ENCODE data around the gene COL9A1. TPM values are rescaled to one million over a fixed set of nuclear protein-coding genes. Genes with fewer than 3 reads are reported as not detected.

Gene COL9A1
- total and polyA plus RNA-seq, 4 donors = 8.1 to 37.1 (median 34.4) TPM

DNA sequence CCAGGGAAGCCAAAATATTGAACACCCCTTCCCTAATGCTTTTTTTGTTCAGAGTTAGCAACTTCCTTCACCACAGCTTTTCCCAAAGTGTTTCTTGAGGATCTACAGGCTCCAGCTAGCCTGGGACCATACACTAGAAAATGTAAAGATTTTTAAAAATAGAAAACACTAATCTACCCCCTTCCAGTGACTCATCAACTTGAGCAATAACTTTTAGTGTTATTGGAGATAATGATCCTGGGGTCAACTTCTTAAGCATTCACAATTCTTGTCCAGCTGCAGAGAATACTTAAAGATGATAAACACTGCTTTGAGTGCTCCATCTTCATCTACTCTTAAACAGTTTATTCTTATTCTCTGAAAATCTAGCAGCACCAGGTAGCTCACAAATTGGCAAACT is 131.6 kb downstream of the COL9A1 start:
- no peaks in the 10 kb centered on the region for H3K27me3 ChIP-seq (ENCODE audit: control insufficient read depth, insufficient read depth, low read length)
- H3K36me3 ChIP-seq (ENCODE audit: control insufficient read depth, insufficient read depth, low read length) = no peaks in the 10 kb centered on the region
- no peaks in the 10 kb centered on the region for H3K9me3 ChIP-seq (ENCODE audit: control insufficient read depth, insufficient read depth, low read length)
- no peak for DNase-seq (ENCODE audit: low read depth in 4 of 6, low spot score in 6 of 6)
- no peak overlapping the region for H3K27ac ChIP-seq (ENCODE audit: low read depth, low read length)
- no peak overlapping the region for H3K4me3 ChIP-seq (ENCODE audit: low read depth, low read length)
- no peaks in the 10 kb centered on the region for H3K4me1 ChIP-seq (ENCODE audit: control insufficient read depth, insufficient read depth, low read length)

DNA sequence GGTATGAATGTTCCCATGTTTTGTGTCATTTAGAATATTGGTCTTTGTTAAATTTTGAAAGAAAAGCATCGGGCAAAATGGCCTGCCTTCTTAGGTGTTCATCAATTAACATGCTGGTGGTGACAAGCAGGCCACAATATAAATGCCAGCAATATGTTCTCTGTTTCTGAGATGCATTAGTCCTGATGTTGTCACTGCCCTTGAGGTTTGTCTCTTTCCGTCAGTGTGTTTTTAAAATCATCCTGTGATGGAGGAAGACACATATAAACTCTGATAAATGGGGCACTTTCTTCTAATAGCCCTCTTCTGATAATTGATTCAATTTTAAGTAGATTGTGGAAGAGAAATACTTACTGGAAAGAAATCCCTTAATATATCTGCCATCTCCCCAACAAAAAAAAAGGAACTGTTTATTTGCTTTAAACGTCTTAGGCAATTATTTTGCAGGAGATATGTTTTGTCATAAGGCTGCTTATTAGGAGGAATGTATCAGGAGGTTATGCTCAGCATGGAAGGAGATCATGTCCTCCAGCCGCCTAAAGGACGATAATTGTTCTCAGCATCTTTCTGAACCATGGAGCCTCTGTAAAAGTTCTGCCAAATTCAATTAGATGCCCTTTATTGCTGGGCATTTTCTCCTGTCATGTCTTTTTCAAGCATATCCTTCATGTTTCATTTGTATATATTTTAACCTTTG is 134.1 kb downstream of the COL9A1 start:
- no peaks in the 10 kb centered on the region for H3K27me3 ChIP-seq (ENCODE audit: control insufficient read depth, insufficient read depth, low read length)
- H3K36me3 ChIP-seq (ENCODE audit: control insufficient read depth, insufficient read depth, low read length) = no peaks in the 10 kb centered on the region
- peaks cover 7% of the 10 kb centered on the region for H3K4me1 ChIP-seq (ENCODE audit: control insufficient read depth, insufficient read depth, low read length)
- 67% methylated on average over 1 of the region's 5 CpGs for WGBS (ENCODE audit: insufficient coverage)
- DNase-seq (ENCODE audit: low read depth in 4 of 6, low spot score in 6 of 6) = peak in 1 of 6 donors; percentile 19
- no peak overlapping the region for H3K4me3 ChIP-seq (ENCODE audit: low read depth, low read length)
- no peaks in the 10 kb centered on the region for H3K9me3 ChIP-seq (ENCODE audit: control insufficient read depth, insufficient read depth, low read length)
- H3K27ac ChIP-seq (ENCODE audit: low read depth, low read length) = no peak overlapping the region

Other genes starting within 250 kb of the COL9A1 start
- 10 to 100 TPM; 32.7 to 93.0 TPM for gene FAM135A, start 110.4 kb upstream of the COL9A1 start, total RNA-seq
- gene FAM135A, start 110.4 kb upstream of the COL9A1 start, polyA plus RNA-seq (ENCODE audit: insufficient read length in 2 of 2) = 10 to 100 TPM; 35.5 to 43.6 TPM

Data from spinal cord (tissue), 10 donors.